GM13977 (cell line): ENCODE data around the gene GNGT2.

Experiments
- DNase-seq: peaks from one replicate; pipeline ENCODE4 v3.0.0; 2012; ENCODE audit warnings: low spot score
- in situ Hi-C: fragments of 300-500 bp; cut with MboI; formaldehyde crosslinking; loops from one replicate; pipeline ENCODE4 v1.12.0; 2022; ENCODE audit warnings: low sequenced_read_pairs, low pct_unique_long_range_greater_than_20kb, mixed read lengths, inconsistent platforms; ENCODE audit not compliant: unreplicated experiment
- TF ChIP-seq, protein P1 (sequence below): IDR thresholded peaks from 2 replicates; pipeline ENCODE4 v1.5.1; 2012; ENCODE audit warnings: mild to moderate bottlenecking, control low read depth; ENCODE audit not compliant: insufficient read depth; ENCODE audit errors: extremely low read depth, missing control alignments

Gene GNGT2

DNA sequence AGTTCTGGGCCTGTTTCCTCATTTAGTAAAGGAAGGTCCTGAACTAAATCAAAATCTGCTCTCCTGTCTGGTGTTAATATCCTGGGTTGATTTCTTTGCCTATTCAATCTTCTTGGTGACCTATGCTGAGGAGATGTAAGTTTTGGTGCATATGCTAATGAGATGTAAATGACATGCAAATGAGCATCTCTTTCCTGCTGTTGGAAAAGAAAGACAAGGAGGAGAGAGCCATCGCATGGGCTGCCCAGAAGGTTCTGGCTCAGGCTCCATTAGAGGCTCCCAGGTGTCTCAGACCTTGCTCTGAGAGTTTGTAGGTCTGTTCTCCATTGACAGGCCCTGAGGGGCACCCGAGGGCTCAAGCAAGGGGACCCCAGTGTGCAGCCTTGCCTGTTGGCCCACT, 3.5 kb upstream of the GNGT2 start:
- TF ChIP-seq, protein P1, sequence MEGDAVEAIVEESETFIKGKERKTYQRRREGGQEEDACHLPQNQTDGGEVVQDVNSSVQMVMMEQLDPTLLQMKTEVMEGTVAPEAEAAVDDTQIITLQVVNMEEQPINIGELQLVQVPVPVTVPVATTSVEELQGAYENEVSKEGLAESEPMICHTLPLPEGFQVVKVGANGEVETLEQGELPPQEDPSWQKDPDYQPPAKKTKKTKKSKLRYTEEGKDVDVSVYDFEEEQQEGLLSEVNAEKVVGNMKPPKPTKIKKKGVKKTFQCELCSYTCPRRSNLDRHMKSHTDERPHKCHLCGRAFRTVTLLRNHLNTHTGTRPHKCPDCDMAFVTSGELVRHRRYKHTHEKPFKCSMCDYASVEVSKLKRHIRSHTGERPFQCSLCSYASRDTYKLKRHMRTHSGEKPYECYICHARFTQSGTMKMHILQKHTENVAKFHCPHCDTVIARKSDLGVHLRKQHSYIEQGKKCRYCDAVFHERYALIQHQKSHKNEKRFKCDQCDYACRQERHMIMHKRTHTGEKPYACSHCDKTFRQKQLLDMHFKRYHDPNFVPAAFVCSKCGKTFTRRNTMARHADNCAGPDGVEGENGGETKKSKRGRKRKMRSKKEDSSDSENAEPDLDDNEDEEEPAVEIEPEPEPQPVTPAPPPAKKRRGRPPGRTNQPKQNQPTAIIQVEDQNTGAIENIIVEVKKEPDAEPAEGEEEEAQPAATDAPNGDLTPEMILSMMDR: no peak

DNA sequence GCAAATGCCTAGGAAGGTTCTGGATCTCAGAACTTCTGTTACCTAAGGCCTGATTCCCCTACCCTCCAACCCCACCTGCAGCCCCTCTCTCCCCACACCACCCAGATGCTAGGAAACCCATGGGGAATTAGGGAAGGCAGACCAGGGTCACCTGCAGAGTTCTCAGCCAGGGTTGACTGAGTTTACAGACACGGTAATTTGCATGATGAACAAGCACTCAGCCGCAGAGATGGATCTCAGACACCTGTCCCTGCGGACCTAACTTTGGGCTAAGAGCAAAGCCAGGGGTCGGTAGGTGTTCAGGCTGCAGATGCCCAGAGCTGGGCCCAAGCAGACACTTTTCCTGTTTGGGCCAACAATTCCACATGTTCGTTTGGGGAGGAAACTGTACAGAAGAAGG, 3.0 kb upstream of the GNGT2 start:
- DNase-seq: no peak
- TF ChIP-seq, protein P1: no peak
- in situ Hi-C loops: no loop called here

More for the DNA sequence above, 3.5 kb upstream of the GNGT2 start:
- in situ Hi-C loops: no loop called here
- no peak for DNase-seq

GRCh38 chr17:49209061-49209571, 1.3 kb downstream of the GNGT2 start:
- DNase-seq: no peak
- in situ Hi-C loops: no loop called here
- TF ChIP-seq, protein P1: no peak

- no peak for DNase-seq
- in situ Hi-C loops: no loop called here
- TF ChIP-seq, protein P1: no peak
Observed at GRCh38 chr17:49204516-49204915, 5.9 kb downstream of the GNGT2 start.

GRCh38 chr17:49203796-49204195, 6.6 kb downstream of the GNGT2 start:
- no peak for DNase-seq
- TF ChIP-seq, protein P1: no peak
- in situ Hi-C loops: no loop called here

DNA sequence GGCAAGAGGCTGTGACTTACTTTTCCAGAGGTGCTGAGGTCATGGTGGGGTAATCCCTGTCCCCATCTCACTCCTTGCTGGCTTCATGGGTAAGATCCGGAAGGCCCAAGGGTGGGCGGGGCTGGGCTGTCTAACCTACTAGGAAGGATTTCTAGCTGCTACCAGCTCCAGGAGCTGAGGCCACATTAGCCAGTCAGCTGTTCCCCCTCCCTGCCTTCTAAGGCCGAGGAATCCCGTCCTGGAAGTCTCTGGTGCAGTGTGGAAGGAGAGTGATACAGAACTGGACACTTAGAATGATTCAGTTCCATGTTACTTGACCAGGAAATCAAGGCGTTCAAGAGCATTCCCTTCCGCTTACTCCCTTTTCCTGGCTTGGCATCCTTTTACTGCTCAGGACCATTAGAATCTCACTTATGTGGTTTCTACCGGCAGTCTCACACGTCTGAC, 8.9 kb downstream of the GNGT2 start:
- DNase-seq: no peak
- TF ChIP-seq, protein P1: no peak
- in situ Hi-C loops: no loop called here
